HG02943 (cell line): ENCODE measurements around the gene DAG1.
"Not testable (repeated sequence)": the region's sequence is repeated elsewhere in the genome, so short reads cannot be mapped to it uniquely, and the experiment has no call there.

Experiments
- ATAC-seq: cut with Tn5 transposase; IDR thresholded peaks from one replicate; pipeline ENCODE4 v1.9.1; 2021; ENCODE audit warnings: mild to moderate bottlenecking, low read depth, moderate library complexity; ENCODE audit not compliant: unreplicated experiment

The DAG1 gene

GRCh38 chr3:49469037-49469935 is 781 bp upstream of the DAG1 start:
- ATAC-seq = no peak

GRCh38 chr3:49470714-49471420 is 800 bp downstream of the DAG1 start:
- ATAC-seq = peak; percentile 18

- no peak for ATAC-seq
Measured at GRCh38 chr3:49471856-49472495, 1.9 kb downstream of the DAG1 start.

GRCh38 chr3:49476563-49476962 is 6.5 kb downstream of the DAG1 start:
- ATAC-seq = no peak

GRCh38 chr3:49482766-49483165 is 12.7 kb downstream of the DAG1 start:
- ATAC-seq = no peak

GRCh38 chr3:49484471-49484870 is 14.4 kb downstream of the DAG1 start:
- no peak for ATAC-seq

- no peak for ATAC-seq
Measured at GRCh38 chr3:49489247-49489646, 19.2 kb downstream of the DAG1 start.

GRCh38 chr3:49492969-49493368 is 22.9 kb downstream of the DAG1 start:
- no peak for ATAC-seq

- no peak for ATAC-seq
Measured at GRCh38 chr3:49493901-49494300, 23.8 kb downstream of the DAG1 start.

- no peak for ATAC-seq
Measured at GRCh38 chr3:49495023-49495422, 25.0 kb downstream of the DAG1 start.

- not testable (repeated sequence) for ATAC-seq
Measured at GRCh38 chr3:49496845-49497244, 26.8 kb downstream of the DAG1 start.

GRCh38 chr3:49497606-49498005 is 27.5 kb downstream of the DAG1 start:
- no peak for ATAC-seq

- no peak for ATAC-seq
Measured at GRCh38 chr3:49498239-49498638, 28.2 kb downstream of the DAG1 start.

- ATAC-seq = no peak
Measured at GRCh38 chr3:49498648-49499047, 28.6 kb downstream of the DAG1 start.

GRCh38 chr3:49500205-49500731 is 30.2 kb downstream of the DAG1 start:
- no peak for ATAC-seq

GRCh38 chr3:49500732-49501609 is 30.9 kb downstream of the DAG1 start:
- no peak for ATAC-seq

GRCh38 chr3:49501842-49502241 is 31.8 kb downstream of the DAG1 start:
- ATAC-seq = no peak

GRCh38 chr3:49506906-49507305 is 36.8 kb downstream of the DAG1 start:
- ATAC-seq = no peak

GRCh38 chr3:49509028-49509561 is 39.0 kb downstream of the DAG1 start:
- ATAC-seq = no peak

- no peak for ATAC-seq
Measured at GRCh38 chr3:49511639-49512038, 41.6 kb downstream of the DAG1 start.
